Activated CD4-positive, alpha-beta T cell treated with anti-CD3 and anti-CD28 coated beads, Interleukin-2, Interleukin-4, amounts not matched to agents 100 ng/mL and 50 ng/mL, durations not matched to agents 16 hours and 8 hours (primary cell): ENCODE data around the gene CCDC30.
"Not testable (repeated sequence)": the region's sequence is repeated elsewhere in the genome, so short reads cannot be mapped to it uniquely, and the experiment has no call there.

Experiments used
- DNase-seq: peaks from one replicate; pipeline ENCODE4 v3.0.0-alpha.2; 2020; ENCODE audit warnings: low spot score

Gene CCDC30

DNA sequence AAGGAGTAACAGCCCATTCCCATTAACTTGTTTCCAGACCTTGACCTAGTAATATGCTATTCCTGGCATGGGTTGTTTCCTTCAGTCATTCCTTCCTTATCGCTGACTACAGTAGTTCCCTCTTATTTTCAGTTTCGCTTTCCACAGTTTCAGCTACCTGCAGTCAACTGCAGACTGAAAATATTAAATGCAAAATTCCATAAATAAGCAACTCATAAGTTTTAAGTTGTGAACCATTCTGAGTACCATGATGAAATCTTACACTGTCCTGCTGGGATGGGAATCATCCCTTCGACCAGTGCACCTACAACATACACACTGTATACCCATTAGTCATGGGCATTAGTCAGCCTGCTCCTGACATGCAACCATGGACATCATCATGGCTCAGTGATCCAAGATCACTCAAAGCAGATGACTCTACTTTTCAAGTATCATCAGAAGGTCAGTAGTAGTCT, 66.7 kb downstream of the CCDC30 start:
- peak; percentile 6 for DNase-seq

- DNase-seq: no peak
Measured at GRCh38 chr1:42531043-42531442, 68.0 kb downstream of the CCDC30 start.

DNA sequence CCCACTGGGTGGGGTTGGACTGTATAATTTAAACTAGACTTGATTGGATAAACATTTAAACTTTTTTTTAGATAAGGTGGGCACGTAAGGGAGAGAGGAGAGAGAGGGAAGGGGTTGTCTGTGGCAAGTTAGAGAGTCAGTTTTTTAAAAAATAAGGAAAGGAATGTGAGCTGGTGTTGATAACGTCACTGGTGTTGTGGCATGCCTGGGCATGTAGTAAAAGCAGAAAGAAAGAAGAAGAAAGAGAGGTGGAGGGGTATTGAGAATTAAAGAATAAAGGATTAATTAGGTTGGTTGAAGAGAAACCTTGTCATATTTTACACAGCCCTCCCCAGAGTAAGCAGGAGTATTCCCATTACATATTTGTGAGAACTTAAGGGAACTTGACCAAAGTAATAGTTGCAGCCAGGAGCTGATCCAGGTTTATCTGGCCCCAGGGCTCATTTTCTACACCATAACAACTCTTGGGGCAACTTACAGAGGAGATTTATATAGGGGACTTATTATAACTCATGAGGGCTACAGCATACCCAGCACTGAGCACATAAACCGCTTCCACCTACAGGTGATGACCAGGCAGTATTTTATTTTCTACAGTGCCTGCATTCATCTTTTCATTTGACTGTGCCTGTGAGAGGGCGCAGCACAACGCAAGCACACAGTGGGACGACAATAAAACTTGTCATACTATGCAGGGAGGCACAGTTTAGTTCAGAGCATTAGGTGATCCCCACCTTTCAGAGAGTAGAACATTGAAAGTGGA, 70.2 kb downstream of the CCDC30 start:
- DNase-seq: no peak

DNA sequence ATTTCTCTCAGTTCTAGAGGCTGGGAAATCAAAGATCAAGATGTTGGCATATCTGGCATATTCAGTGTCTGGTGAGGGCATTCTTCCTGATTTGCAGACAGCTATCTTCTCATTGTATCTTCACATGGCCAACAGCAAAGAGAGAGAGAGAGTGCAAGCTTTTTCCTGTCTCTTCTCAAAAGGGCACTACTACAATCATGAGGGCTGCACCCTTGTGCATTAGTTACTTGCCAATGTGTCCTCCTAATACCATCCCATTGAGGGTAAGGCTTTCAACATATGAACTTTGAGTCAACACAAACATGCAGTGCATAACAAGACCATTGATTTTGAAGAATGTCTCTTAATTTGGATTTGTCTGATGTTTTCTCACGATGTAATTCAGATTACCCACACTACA, 78.0 kb downstream of the CCDC30 start:
- no peak for DNase-seq

DNA sequence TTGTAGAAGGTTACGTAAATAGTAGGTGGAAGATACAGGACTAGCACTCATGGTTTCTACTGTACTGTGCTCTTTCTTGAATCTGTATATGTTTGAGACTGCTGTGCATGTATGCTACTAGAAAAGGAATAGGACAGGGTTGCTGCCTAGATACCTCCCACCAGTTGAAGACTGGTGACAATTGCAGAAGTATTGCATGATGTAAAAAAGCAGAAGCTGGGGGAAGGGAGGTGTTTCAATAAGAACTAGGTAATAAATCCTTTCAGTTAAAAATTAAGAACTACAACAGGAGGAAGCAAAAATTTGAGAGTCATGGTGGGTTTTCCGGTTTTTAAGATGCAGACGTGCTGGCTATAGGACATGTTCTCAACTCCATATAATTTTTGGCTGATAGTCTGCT, 88.1 kb downstream of the CCDC30 start:
- no peak for DNase-seq

DNA sequence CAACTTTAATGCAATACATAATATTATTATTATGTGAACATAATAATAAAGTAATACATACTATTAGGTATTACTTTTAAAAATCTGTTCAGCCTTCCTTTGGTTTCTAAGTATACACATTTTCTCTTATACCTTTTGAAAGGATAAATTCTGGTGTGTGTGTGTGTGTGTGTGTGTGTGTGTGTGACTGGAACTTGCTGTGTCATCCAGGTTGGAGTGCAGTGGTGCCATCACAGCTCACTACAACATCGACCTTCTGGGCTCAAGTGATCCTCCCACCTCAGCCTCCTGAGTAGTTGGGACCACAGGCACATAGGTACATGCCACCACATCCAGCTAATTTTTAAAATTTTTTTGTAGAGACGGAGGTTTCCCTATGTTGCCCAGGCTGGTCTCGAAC, 88.5 kb downstream of the CCDC30 start:
- DNase-seq: no peak

- no peak for DNase-seq
Measured at GRCh38 chr1:42552636-42553035, 89.5 kb downstream of the CCDC30 start.

DNA sequence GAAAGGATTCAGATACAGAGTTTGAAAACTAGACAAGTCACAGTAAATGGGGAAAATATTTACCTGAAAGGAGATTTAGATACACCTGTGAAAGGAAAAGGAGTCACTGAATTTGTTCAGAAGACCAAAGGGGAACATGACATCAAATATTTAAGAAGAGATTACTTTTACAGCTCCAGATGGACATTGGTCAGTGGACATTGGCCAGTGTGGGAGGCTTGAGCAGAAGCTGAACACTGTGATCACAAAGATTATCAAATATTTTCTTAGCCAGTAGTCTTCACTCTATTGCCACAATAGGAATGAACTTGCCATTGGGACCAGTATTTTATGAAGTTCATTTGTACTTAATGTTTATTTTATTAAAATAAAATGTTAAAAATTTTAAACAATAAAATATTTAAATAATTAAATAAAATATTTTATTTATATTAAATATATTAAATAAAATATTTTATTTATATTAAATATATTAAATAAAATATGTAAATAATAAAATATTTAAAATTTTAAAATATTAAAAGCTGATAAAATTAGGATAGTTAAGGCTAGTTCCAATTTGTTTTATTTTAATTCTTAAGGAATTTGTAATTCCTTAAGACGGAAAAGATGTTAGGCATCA, 94.3 kb downstream of the CCDC30 start:
- DNase-seq: no peak

GRCh38 chr1:42567038-42567437, 104.0 kb downstream of the CCDC30 start:
- DNase-seq: no peak

DNA sequence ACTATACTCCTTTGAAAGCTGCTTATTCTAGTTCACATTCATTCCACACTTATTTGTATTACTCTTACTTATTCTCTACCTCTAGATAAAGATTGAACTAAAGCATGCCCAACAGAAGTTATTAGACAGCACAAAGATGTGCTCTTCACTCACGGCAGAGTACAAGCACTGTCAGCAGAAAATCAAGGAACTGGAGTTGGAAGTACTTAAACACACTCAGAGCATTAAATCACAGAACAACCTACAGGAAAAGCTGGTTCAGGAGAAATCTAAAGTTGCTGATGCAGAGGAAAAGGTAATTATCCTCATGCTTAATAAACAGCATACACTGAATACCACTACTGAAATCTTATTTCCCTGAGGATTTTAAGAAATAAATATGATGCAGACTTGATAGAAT, 113.8 kb downstream of the CCDC30 start:
- DNase-seq: no peak

GRCh38 chr1:42586016-42586415, 122.9 kb downstream of the CCDC30 start:
- DNase-seq: no peak

GRCh38 chr1:42587753-42588152, 124.7 kb downstream of the CCDC30 start:
- DNase-seq: no peak

- no peak for DNase-seq
Measured at GRCh38 chr1:42592811-42593210, 129.7 kb downstream of the CCDC30 start.

DNA sequence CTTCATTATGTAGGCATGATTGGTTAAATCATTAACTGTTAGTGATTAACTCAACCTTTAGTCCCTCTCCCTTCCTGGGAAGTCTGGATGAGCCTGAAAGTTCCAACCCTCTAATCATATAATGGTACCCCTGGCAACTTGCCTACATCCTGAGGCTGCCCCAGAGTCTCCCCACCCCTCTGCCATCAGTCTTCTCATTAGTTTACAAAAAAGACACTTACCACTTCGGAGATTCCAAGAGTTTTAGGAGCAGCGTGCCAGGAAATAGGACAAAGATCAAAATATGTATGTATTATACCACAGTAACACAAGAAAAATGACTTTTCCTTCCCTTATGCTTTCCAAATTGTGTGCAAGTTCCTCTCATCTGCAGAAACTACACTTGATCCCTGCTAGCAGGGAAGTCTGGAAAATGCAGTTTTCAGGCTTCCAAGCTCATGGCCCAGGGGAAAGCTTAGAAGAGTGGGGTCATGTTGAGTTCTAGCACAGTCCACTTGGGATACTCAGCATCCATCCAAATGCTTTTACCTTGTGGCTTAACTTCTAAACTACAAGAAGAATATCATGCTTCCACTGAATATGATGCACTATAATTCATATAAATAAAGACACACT, 130.5 kb downstream of the CCDC30 start:
- no peak for DNase-seq

DNA sequence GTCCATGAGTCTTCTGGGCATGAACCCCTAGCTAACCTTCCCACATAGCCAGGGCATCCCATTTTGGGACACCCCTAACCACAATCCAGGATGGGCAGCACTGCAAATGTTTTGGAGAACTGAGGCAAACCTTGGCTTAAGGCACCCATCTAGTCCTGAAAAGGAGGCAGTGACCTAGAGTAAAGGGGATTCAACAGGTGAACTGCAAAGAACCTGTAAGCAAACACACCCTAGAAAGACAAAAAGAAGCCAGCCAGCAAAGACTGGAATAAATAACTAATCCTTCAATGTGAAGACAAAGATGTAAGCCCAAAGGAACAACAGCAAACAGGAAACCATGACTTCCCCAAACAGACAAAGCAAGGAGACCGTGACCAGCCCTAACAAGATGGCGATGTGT, 138.4 kb downstream of the CCDC30 start:
- no peak for DNase-seq

DNA sequence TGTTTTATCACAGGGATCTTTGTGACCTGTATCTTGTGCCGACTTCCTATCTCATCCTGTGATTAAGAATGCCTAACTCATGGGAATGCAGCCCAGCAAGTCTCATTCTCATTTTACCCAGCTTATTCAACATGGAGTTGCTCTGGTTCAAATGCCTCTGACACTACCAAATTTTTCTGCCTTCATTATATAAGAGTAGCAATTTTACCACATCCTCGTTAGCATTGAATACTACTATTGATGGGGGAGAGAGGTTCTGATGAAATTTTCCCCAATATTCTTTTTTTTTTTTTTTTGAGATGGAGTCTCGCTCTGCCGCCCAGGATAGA, 150.7 kb downstream of the CCDC30 start:
- no peak for DNase-seq

DNA sequence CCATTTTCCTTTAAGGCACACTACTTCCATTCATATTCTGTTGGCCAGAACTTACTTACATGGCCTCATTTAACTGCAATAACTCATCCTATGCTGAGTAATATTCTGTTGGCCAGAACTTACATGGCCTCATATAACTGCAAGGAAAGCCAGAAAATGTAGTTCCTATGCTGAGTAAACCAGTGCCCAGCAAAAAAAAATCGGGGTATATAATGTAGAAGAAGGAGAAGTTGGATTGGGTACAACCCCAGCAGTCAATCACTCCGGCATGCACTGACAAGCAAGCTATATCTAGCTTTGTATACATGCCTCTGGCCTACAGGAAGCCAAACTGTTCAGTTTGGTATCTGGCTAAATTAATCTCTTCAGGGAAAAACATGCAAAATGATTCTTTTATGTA, 155.8 kb downstream of the CCDC30 start:
- no peak for DNase-seq

DNA sequence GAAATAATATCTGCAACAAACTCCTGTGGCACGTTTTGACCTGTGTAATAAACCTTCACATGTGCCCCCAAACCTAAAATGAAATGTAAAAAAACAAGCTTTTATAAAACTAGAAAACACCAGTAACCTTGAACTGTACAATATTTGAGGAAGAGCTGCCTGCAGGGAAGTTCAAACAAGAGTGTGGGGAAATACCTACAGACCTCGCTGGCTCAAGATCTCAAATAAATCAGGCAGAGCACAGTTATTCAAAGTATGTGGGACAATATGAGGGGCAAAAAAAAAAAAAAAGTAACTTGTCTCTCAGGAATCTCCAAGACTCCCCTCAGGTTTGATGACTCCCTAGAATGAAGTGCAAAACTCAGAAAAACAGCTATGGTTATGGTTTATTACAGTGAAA, 157.2 kb downstream of the CCDC30 start:
- DNase-seq: no peak

GRCh38 chr1:42621180-42621579, 158.1 kb downstream of the CCDC30 start:
- DNase-seq: not testable (repeated sequence)

GRCh38 chr1:42627205-42627604, 164.1 kb downstream of the CCDC30 start:
- DNase-seq: not testable (repeated sequence)

DNA sequence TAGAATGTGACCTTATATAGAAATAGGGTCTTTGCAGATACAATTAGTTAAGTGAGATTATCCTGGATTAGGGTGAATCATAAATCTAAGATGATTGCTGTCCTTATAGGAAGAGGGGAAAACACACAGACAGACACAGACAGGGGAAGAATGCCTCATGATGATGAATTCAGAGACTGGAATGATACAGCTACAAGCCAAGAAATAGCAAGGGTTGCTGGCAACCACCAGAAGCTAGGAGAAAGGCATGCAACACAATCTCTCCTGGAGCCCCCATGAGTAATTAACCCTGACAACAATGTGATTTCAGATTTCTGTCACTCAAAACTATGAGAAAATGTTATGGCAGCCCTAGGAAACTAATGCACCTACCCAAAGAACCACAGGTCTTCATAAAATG, 176.0 kb downstream of the CCDC30 start:
- DNase-seq: no peak

DNA sequence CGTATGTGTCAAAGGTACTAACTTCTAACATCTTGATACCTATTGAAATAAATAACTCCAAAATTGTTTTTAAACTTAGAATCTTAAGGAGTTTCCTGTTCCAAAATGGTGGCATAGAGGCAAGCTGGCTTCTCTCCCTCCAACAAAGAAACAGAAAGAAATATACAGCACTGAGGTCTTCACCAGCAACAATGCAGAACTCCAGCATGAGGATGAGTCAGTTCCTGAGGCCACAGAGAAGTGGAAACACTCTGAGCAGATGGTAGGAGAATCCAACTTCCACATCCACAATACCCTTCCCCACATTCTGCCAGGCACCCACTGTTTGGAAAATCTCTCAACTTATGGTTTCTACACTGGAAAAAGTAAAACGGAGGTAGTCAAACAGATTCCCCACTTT, 183.0 kb downstream of the CCDC30 start:
- no peak for DNase-seq

DNA sequence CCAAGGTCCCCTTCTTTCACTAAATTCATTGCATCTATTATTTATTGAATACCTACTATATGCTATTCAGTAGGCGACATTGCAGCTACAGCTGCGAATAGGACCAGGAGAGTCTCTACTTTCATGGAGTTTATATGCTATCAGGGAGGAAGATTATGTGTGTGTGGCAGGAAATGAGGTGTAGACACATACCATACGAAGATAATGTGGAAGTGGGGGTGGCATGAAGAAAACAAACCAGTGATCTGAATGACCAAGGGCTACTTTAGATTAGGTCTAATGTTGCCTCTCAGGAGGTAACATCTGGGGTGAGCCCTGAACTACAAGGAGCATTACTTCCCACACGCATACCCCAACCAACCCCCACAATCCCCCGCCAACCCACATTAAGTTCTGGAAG, 194.1 kb downstream of the CCDC30 start:
- no peak for DNase-seq
